BLaER1 treated with 17β-estradiol and CSF1 and Interleukin-3, amounts not matched to agents 10 nM and 100 nM (cell line): ENCODE results near the gene STK32B.

Experiments
- H3K27ac ChIP-seq, 11 experiments: shearing (Covaris generic); formaldehyde crosslinking; 2 replicates each; pipeline ENCODE4 v1.8.1; 2022
- H3K27me3 ChIP-seq, 11 experiments: shearing (Covaris generic); formaldehyde crosslinking; 2 replicates each; pipeline ENCODE4 v1.8.1; 2022
- H3K36me3 ChIP-seq, 11 experiments: shearing (Covaris generic); formaldehyde crosslinking; 2 replicates each; pipeline ENCODE4 v1.8.1; 2022
- H3K4me1 ChIP-seq, 10 experiments: shearing (Covaris generic); formaldehyde crosslinking; 2 replicates each; pipeline ENCODE4 v1.8.1; 2022
- H3K4me2 ChIP-seq, 11 experiments: shearing (Covaris generic); formaldehyde crosslinking; 2 replicates each; pipeline ENCODE4 v1.8.1; 2022
- H3K4me3 ChIP-seq, 10 experiments: shearing (Covaris generic); formaldehyde crosslinking; 2 replicates each; pipeline ENCODE4 v1.8.1; 2022
- H3K9ac ChIP-seq, 11 experiments: shearing (Covaris generic); formaldehyde crosslinking; 2 replicates each; pipeline ENCODE4 v1.8.1; 2022
- H3K9me3 ChIP-seq, 11 experiments: shearing (Covaris generic); formaldehyde crosslinking; replicated peaks in 1 of 11; 2 replicates each; pipeline ENCODE4 v1.8.1; 2022
- H4K20me1 ChIP-seq, 11 experiments: shearing (Covaris generic); formaldehyde crosslinking; 2 replicates each; pipeline ENCODE4 v1.8.1; 2022
- Cebpa-rat ChIP-seq, 11 experiments: shearing (Covaris generic); IDR thresholded peaks; 2 replicates each; pipeline ENCODE4 v1.8.1; 2022

Gene STK32B

DNA sequence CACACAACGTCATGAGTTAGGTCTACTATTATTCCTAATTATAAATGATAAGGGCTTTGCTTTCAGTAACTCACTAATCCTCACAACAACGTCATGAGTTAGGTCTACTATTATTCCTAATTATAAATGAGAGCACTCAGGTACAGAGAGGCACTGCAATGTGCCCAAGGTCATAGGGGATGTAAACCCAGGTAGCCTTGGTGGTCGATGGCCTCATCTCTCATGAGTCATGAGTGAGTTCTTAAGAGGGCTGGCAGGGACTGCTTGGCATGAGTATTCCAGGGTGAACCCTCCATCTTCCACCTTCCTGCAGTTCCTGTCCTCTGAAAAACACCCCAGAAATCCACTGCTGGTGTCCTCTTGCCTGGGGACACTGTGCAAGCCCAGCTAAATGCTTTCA, 317.1 kb downstream of the STK32B start:
- Histone ChIP-seq H3K4me1 (no peaks in the 10 kb centered on the region), H3K27me3 (no peaks in the 10 kb centered on the region), H3K9ac (no peak overlapping the region), H3K4me2 (no peak overlapping the region), H3K36me3 (no peaks in the 10 kb centered on the region), H4K20me1 (no peaks in the 10 kb centered on the region; a peak in 2 of 22 replicates), H3K4me3 (no peak overlapping the region), H3K27ac (no peak overlapping the region), H3K9me3 (peaks cover 0 to 5% (median under 1%) of the 10 kb centered on the region in 11 experiments; a peak in 5 of 22 replicates)
- TF ChIP-seq Cebpa-rat (IDR thresholded peaks at IDR 0.05), result no peak

- Histone ChIP-seq H3K9me3 (peaks cover 0 to 15% (median 7%) of the 10 kb centered on the region in 11 experiments; a peak in 6 of 22 replicates), H3K9ac (no peak overlapping the region), H3K27me3 (no peaks in the 10 kb centered on the region), H3K4me3 (no peak overlapping the region), H3K4me1 (no peaks in the 10 kb centered on the region), H3K27ac (no peak overlapping the region), H3K36me3 (no peaks in the 10 kb centered on the region), H3K4me2 (no peak overlapping the region), H4K20me1 (no peaks in the 10 kb centered on the region; a peak in 1 of 22 replicates)
- no peak for TF ChIP-seq Cebpa-rat (IDR thresholded peaks at IDR 0.05)
These were observed 319.0 kb downstream of the STK32B start for GRCh38 chr4:5370286-5370685.

DNA sequence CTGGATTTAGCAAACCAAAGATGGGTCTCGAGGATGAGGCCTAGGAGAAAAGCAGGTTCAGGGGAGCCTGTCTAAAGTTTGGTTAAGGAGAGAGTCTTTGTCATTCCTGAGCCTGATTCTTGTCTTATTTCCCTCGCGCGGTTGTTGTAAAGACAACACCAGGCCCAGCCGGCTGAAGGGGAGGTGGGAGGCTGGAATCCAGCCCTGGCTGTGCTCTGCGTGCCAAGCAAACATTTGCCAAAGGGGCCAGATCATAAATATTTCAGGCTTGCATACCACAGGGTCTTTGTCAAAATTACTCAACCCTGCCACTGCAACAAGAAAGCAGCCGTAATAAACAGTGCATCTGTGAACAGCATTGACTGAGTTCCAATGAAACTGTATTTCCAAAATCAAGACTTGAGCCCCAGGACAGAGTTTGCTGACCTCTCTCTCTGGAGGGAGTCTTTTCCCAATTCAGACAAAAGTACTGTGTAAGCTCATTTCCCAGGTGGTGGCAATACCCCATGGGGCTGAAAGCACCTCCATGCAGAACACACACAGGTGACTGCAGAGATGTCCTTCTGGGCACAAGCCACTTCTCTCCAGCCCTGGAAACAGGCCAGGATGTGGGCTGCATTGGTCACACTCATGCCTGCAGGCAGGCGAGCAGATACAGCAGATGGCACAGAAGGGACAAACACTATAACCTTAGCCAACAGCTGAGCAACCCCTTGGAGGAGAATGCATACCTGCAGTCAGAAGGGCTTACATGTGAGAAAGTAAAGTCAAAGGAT, 320.3 kb downstream of the STK32B start:
- Histone ChIP-seq H3K4me1 (no peaks in the 10 kb centered on the region), H3K4me3 (no peak overlapping the region), H3K27ac (no peak overlapping the region), H4K20me1 (no peaks in the 10 kb centered on the region; a peak in 1 of 22 replicates), H3K9me3 (peaks cover 0 to 20% (median 10%) of the 10 kb centered on the region in 11 experiments; a peak in 14 of 22 replicates), H3K4me2 (no peak overlapping the region), H3K9ac (no peak overlapping the region), H3K36me3 (no peaks in the 10 kb centered on the region), H3K27me3 (no peaks in the 10 kb centered on the region)
- TF ChIP-seq Cebpa-rat (IDR thresholded peaks at IDR 0.05), result no peak

DNA sequence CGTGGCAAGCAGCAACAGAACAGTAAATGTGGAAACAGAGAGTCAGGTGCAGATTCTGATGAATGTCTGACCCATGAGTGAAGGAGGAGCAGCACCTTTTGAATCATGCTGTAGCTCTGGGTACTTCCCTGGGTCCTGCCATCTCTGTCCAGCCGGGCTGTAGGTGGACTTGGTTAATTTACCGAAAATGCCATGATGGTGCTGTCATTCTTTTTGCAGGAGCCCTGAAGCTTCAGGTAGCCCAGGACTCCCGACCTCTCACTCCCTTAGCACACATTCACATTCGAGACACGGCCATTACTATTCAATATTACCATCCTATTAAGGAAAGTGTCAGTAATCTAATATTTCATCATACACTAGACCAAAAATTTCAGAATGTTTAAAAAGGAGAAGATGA, 320.9 kb downstream of the STK32B start:
- H4K20me1 ChIP-seq, result no peaks in the 10 kb centered on the region; a peak in 1 of 22 replicates
- no peaks in the 10 kb centered on the region for H3K27me3 ChIP-seq
- H3K36me3 ChIP-seq, result 0 out of 22 replicates have a peak, but pooled peaks cover 0 to 4% (median 0%) of the 10 kb centered on the region in 11 experiments
- H3K4me1 ChIP-seq, result no peaks in the 10 kb centered on the region
- no peak overlapping the region for H3K4me2 ChIP-seq
- no peak for TF ChIP-seq Cebpa-rat (IDR thresholded peaks at IDR 0.05)
- H3K9ac ChIP-seq, result no peak overlapping the region
- no peak overlapping the region for H3K27ac ChIP-seq
- H3K4me3 ChIP-seq, result no peak overlapping the region
- H3K9me3 ChIP-seq, result peaks cover 6 to 26% (median 16%) of the 10 kb centered on the region in 11 experiments

DNA sequence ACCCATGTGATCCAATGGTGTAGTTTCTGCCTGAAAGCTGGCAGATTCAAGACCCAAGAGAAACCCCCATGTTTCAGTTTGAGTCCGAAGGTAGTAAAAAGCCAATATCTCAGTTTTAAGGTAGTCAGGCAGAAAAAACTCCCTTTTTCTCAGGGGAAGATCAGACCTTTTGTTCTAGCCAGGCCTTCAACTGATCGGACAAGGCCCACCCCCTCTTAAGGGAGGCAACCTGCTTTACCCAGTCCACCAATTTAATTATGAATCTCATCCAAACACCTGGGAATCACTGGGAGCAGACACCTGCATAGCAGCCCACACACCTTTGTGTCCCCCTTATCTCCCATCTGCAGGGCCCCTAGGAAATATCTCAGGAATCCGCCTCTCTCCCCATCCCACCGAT, 322.0 kb downstream of the STK32B start:
- Histone ChIP-seq H3K4me3 (no peak overlapping the region), H3K4me1 (no peaks in the 10 kb centered on the region), H3K36me3 (peaks cover 0 to 9% (median 0%) of the 10 kb centered on the region in 11 experiments; a peak in 4 of 22 replicates), H4K20me1 (no peaks in the 10 kb centered on the region), H3K9me3 (peaks cover 15 to 36% (median 26%) of the 10 kb centered on the region in 11 experiments), H3K27ac (no peak overlapping the region), H3K27me3 (no peaks in the 10 kb centered on the region), H3K4me2 (no peak overlapping the region), H3K9ac (no peak overlapping the region)
- no peak for TF ChIP-seq Cebpa-rat (IDR thresholded peaks at IDR 0.05)

GRCh38 chr4:5374592-5374991, 323.3 kb downstream of the STK32B start:
- no peaks in the 10 kb centered on the region for H4K20me1 ChIP-seq
- H3K9me3 ChIP-seq, result peaks cover 15 to 36% (median 31%) of the 10 kb centered on the region in 11 experiments
- no peak overlapping the region for H3K9ac ChIP-seq
- no peaks in the 10 kb centered on the region for H3K27me3 ChIP-seq
- no peak overlapping the region for H3K4me2 ChIP-seq
- no peaks in the 10 kb centered on the region for H3K4me1 ChIP-seq
- TF ChIP-seq Cebpa-rat (IDR thresholded peaks at IDR 0.05), result no peak
- H3K36me3 ChIP-seq, result peaks cover 0 to 9% (median 0%) of the 10 kb centered on the region in 11 experiments; a peak in 4 of 22 replicates
- H3K27ac ChIP-seq, result no peak overlapping the region
- H3K4me3 ChIP-seq, result no peak overlapping the region

- Histone ChIP-seq H3K4me2 (no peak overlapping the region), H4K20me1 (no peaks in the 10 kb centered on the region), H3K9ac (no peak overlapping the region), H3K9me3 (peaks cover 15 to 36% (median 31%) of the 10 kb centered on the region in 11 experiments), H3K27ac (no peak overlapping the region), H3K27me3 (no peaks in the 10 kb centered on the region), H3K4me3 (no peak overlapping the region), H3K36me3 (peaks cover 0 to 9% (median 0%) of the 10 kb centered on the region in 11 experiments; a peak in 4 of 22 replicates), H3K4me1 (no peaks in the 10 kb centered on the region)
- no peak for TF ChIP-seq Cebpa-rat (IDR thresholded peaks at IDR 0.05)
These were observed 323.7 kb downstream of the STK32B start for GRCh38 chr4:5374994-5375393.

- Histone ChIP-seq H3K4me3 (no peak overlapping the region), H3K9me3 (peaks cover 15 to 36% (median 31%) of the 10 kb centered on the region in 11 experiments), H3K27ac (no peak overlapping the region), H3K36me3 (peaks cover 0 to 9% (median 0%) of the 10 kb centered on the region in 11 experiments; a peak in 4 of 22 replicates), H3K4me1 (0 out of 20 replicates have a peak, but pooled peaks cover 0 to under 1% (median 0%) of the 10 kb centered on the region in 10 experiments), H3K9ac (no peak overlapping the region), H4K20me1 (no peaks in the 10 kb centered on the region; a peak in 1 of 22 replicates), H3K4me2 (no peak overlapping the region), H3K27me3 (no peaks in the 10 kb centered on the region)
- TF ChIP-seq Cebpa-rat (IDR thresholded peaks at IDR 0.05), result no peak
These were observed 324.7 kb downstream of the STK32B start for GRCh38 chr4:5376015-5376414.

- no peak overlapping the region for H3K9ac ChIP-seq
- no peaks in the 10 kb centered on the region for H3K27me3 ChIP-seq
- H4K20me1 ChIP-seq, result no peaks in the 10 kb centered on the region; a peak in 1 of 22 replicates
- no peak for TF ChIP-seq Cebpa-rat (IDR thresholded peaks at IDR 0.05)
- H3K27ac ChIP-seq, result no peak overlapping the region
- no peak overlapping the region; a peak in 1 of 20 replicates for H3K4me3 ChIP-seq
- H3K36me3 ChIP-seq, result peaks cover 0 to 9% (median 0%) of the 10 kb centered on the region in 11 experiments; a peak in 4 of 22 replicates
- H3K4me1 ChIP-seq, result peaks cover 0 to 5% (median 0%) of the 10 kb centered on the region in 10 experiments; a peak in 1 of 20 replicates
- H3K4me2 ChIP-seq, result no peak overlapping the region
- H3K9me3 ChIP-seq, result peaks cover 15 to 36% (median 31%) of the 10 kb centered on the region in 11 experiments
These were observed 326.7 kb downstream of the STK32B start for GRCh38 chr4:5378002-5378401.
